ENCODE results near the gene CLEC16A.

Gene CLEC16A

DNA sequence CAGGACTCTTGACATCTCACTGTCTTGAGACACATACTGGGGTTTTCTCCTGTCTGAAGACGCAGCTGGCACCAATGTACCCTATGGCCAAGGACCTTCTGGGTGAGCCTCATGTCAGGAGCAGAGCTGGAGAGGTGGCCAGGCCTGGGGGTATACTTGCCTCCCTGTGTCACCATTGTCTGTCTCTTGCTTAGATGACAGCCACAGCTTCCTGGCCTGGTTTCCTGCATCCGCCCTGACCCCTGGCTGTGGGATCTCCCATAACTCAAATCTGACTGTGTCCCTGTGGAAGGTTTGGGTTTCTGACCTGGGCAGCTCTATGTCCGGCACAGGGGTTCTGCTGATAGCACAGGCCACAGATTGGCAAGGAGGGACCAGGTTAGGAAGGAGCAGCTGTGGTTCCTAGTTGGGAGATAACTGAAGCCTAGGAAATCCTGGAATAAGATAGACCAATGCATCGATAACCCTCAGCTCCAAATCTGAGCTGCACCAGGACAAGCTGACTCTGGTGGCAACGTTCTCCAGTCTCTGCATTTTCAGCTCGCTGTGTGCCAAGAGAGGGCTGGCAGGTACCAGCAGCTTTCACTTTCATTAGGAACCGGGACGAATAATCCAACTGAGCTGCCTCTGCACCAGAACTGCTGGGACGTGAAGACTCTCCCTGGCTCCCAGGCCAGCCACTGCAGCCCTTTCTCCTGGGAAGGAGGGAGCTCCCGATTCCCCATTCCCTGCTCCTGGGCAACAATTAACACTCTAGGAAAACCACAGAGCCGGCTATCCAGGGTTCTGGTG lies 7.1 kb upstream of the CLEC16A start:
- Histone ChIP-seq H3K27ac (ENCODE audit: low read length) (no peak overlapping the region), H3K36me3 (ENCODE audit: insufficient read depth, low read length) (peaks cover 61% of the 10 kb centered on the region), H2AFZ (ENCODE audit: low read depth, low read length) (no peak overlapping the region), H3K4me3 (ENCODE audit: low read depth in 1 of 2, low read length in 2 of 2) (no peak overlapping the region), H3K79me2 (ENCODE audit: insufficient read depth, low read length) (peaks cover 76% of the 10 kb centered on the region), H3K27me3 (ENCODE audit: insufficient read depth, low read length, poor library complexity) (no peaks in the 10 kb centered on the region), H3K4me1 (ENCODE audit: insufficient read depth, low read length) (peaks cover 55% of the 10 kb centered on the region), H3K9ac (ENCODE audit: low read depth, low read length) (no peak overlapping the region), H3K9me3 (ENCODE audit: insufficient read depth, low read length, severe bottlenecking) (no peaks in the 10 kb centered on the region), H3K4me2 (ENCODE audit: insufficient read depth, low read length) (peak overlapping the region; percentile 98; the same call in 1 of the 2 replicates), H4K20me1 (ENCODE audit: insufficient read depth, low read length) (peaks cover 68% of the 10 kb centered on the region)
- no peak for TF ChIP-seq EZH2 (IDR thresholded peaks at IDR 0.05; ENCODE audit: borderline replicate concordance, low read depth, low read length, severe bottlenecking)
- TF ChIP-seq, protein P1, sequence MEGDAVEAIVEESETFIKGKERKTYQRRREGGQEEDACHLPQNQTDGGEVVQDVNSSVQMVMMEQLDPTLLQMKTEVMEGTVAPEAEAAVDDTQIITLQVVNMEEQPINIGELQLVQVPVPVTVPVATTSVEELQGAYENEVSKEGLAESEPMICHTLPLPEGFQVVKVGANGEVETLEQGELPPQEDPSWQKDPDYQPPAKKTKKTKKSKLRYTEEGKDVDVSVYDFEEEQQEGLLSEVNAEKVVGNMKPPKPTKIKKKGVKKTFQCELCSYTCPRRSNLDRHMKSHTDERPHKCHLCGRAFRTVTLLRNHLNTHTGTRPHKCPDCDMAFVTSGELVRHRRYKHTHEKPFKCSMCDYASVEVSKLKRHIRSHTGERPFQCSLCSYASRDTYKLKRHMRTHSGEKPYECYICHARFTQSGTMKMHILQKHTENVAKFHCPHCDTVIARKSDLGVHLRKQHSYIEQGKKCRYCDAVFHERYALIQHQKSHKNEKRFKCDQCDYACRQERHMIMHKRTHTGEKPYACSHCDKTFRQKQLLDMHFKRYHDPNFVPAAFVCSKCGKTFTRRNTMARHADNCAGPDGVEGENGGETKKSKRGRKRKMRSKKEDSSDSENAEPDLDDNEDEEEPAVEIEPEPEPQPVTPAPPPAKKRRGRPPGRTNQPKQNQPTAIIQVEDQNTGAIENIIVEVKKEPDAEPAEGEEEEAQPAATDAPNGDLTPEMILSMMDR (IDR thresholded peaks at IDR 0.05; ENCODE audit: borderline replicate concordance, extremely low read depth, low read length, poor library complexity, severe bottlenecking): no peak
- ATAC-seq (ENCODE audit: insufficient read depth, low read depth): no peak
- DNase-seq: no peak

DNA sequence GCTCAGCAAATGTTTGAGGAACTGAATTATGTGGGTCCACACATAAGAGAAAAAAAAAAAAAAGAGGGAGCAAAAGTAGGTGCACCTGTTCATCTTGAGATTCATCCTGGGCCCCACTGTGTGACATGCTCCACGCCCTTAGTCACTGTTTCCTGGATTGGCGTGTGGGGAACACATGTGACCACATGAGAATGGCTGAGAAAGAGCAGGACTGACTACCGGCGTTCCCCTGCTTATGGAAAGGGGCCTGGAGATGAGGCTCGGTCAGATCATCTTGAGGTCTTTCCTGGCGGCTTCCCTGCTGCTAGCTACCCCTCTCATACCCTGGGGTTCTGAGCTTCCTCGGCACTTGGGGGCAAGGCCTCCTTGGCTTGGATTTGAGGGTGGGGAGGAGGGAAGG lies 6.0 kb upstream of the CLEC16A start:
- peak overlapping the region; percentile 98; the same call in 1 of the 2 replicates for H3K4me2 ChIP-seq (ENCODE audit: insufficient read depth, low read length)
- H3K79me2 ChIP-seq (ENCODE audit: insufficient read depth, low read length): peaks cover 74% of the 10 kb centered on the region
- no peak overlapping the region for H2AFZ ChIP-seq (ENCODE audit: low read depth, low read length)
- DNase-seq: no peak
- H3K27me3 ChIP-seq (ENCODE audit: insufficient read depth, low read length, poor library complexity): no peaks in the 10 kb centered on the region
- peaks cover 57% of the 10 kb centered on the region for H3K36me3 ChIP-seq (ENCODE audit: insufficient read depth, low read length)
- peaks cover 64% of the 10 kb centered on the region for H3K4me1 ChIP-seq (ENCODE audit: insufficient read depth, low read length)
- no peak overlapping the region for H3K27ac ChIP-seq (ENCODE audit: low read length)
- H4K20me1 ChIP-seq (ENCODE audit: insufficient read depth, low read length): peaks cover 64% of the 10 kb centered on the region
- TF ChIP-seq, protein P1 (IDR thresholded peaks at IDR 0.05; ENCODE audit: borderline replicate concordance, extremely low read depth, low read length, poor library complexity, severe bottlenecking): no peak
- no peak for TF ChIP-seq EZH2 (IDR thresholded peaks at IDR 0.05; ENCODE audit: borderline replicate concordance, low read depth, low read length, severe bottlenecking)
- peak overlapping the region; percentile 50; the same call in 1 of the 2 replicates for H3K9ac ChIP-seq (ENCODE audit: low read depth, low read length)
- H3K4me3 ChIP-seq (ENCODE audit: low read depth in 1 of 2, low read length in 2 of 2): no peak overlapping the region
- no peak for ATAC-seq (ENCODE audit: insufficient read depth, low read depth)
- no peaks in the 10 kb centered on the region for H3K9me3 ChIP-seq (ENCODE audit: insufficient read depth, low read length, severe bottlenecking)

DNA sequence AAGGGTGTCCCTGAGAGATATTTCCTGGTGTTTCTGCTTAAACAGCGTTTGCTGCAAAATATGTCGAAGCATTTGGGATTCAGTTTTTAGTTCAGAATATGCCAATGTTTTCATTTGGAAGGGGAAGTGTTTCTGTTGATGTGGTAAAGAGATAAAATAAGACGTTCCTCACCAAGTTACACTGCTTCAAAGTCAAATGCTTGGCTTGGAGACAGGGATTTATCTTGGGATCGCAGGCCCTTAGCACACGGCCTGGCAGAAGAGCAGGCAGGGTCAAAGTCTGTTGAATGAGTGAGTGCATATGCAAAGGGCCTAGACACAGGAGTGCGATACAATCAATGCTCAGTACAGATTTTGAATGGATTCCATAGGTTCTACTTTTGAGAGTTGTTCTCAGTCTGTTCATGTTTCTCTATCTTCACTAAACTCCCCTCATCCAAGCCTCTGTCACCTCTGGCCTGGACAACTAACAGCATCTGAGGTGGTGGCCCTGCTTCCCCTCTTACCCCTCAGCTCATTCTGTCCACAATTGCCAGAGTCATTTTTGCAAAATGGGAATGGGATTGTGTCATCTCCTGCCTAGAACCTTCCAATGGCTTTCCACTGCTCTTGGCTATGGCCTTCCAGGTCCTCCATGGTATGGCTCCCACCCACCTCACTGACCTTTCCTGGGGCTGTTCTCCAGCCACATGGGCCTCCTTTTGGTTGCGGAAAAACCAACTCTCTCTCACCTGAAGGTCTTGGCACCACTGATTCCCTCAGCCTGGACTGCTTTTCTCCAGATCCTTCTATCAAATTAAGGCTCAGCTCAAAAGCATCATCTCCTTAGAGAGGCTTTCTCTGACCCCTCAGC lies 5.3 kb upstream of the CLEC16A start:
- DNase-seq: no peak
- Histone ChIP-seq H3K4me3 (ENCODE audit: low read depth in 1 of 2, low read length in 2 of 2) (peak overlapping the region in 1 of 2 experiments; percentile 78; a peak in 1 of 4 replicates), H3K4me2 (ENCODE audit: insufficient read depth, low read length) (peak overlapping the region; percentile 98), H3K79me2 (ENCODE audit: insufficient read depth, low read length) (peaks cover 68% of the 10 kb centered on the region), H3K36me3 (ENCODE audit: insufficient read depth, low read length) (peaks cover 50% of the 10 kb centered on the region), H4K20me1 (ENCODE audit: insufficient read depth, low read length) (peaks cover 57% of the 10 kb centered on the region), H3K4me1 (ENCODE audit: insufficient read depth, low read length) (peaks cover 71% of the 10 kb centered on the region), H3K9ac (ENCODE audit: low read depth, low read length) (peak overlapping the region; percentile 50; the same call in 1 of the 2 replicates), H3K27me3 (ENCODE audit: insufficient read depth, low read length, poor library complexity) (no peaks in the 10 kb centered on the region), H3K9me3 (ENCODE audit: insufficient read depth, low read length, severe bottlenecking) (no peaks in the 10 kb centered on the region), H2AFZ (ENCODE audit: low read depth, low read length) (no peak overlapping the region), H3K27ac (ENCODE audit: low read length) (no peak overlapping the region)
- TF ChIP-seq, protein P1 (IDR thresholded peaks at IDR 0.05; ENCODE audit: borderline replicate concordance, extremely low read depth, low read length, poor library complexity, severe bottlenecking): no peak
- no peak for TF ChIP-seq EZH2 (IDR thresholded peaks at IDR 0.05; ENCODE audit: borderline replicate concordance, low read depth, low read length, severe bottlenecking)
- no peak for ATAC-seq (ENCODE audit: insufficient read depth, low read depth)
